GM23338 (cell line): Measurements from ENCODE around the gene ESRP2. TPM values are rescaled to one million over a fixed set of nuclear protein-coding genes. Genes with fewer than 3 reads are reported as not detected.

Experiments used
- ATAC-seq: fragments of 200-7000 bp; cut with Tn5 transposase; 3 replicates; pipeline ENCODE4 v1.9.1; 2020
- DNase-seq: peaks from one replicate; pipeline ENCODE4 v3.0.0-alpha.2; 2015; ENCODE audit warnings: low spot score
- H2AFZ ChIP-seq: fragments of 200-600 bp; sonication (generic); 2 replicates; pipeline ENCODE4 v1.8.0; 2016; ENCODE audit warnings: antibody characterized with exemption, mild to moderate bottlenecking, moderate library complexity
- H3F3A ChIP-seq: fragments of 200-600 bp; sonication (generic); replicated peaks from 2 replicates; pipeline ENCODE4 v1.8.0; 2017; ENCODE audit warnings: antibody characterized with exemption, mixed run types, low read depth
- H3K27ac ChIP-seq: fragments of 200-600 bp; sonication (generic); 2 replicates; pipeline ENCODE4 v1.6.1; 2016; ENCODE audit warnings: low read depth
- H3K27me3 ChIP-seq: fragments of 200-600 bp; sonication (generic); 2 replicates; pipeline ENCODE4 v1.8.0; 2016; ENCODE audit warnings: mild to moderate bottlenecking, mixed run types, moderate library complexity; ENCODE audit not compliant: insufficient read depth
- H3K36me3 ChIP-seq: fragments of 200-600 bp; sonication (generic); 2 replicates; pipeline ENCODE4 v1.8.0; 2016; ENCODE audit warnings: mild to moderate bottlenecking; ENCODE audit not compliant: insufficient read depth
- H3K4me1 ChIP-seq: fragments of 200-600 bp; sonication (generic); 2 replicates; pipeline ENCODE4 v1.8.0; 2016; ENCODE audit warnings: mild to moderate bottlenecking, moderate library complexity; ENCODE audit not compliant: insufficient read depth
- H3K4me2 ChIP-seq: fragments of 200-600 bp; sonication (generic); 2 replicates; pipeline ENCODE4 v1.7.1; 2017; ENCODE audit warnings: mixed run types
- H3K4me3 ChIP-seq: fragments of 200-600 bp; sonication (generic); 2 replicates; pipeline ENCODE4 v1.6.1; 2016; ENCODE audit warnings: mixed run types
- H3K79me2 ChIP-seq: fragments of 200-600 bp; sonication (generic); replicated peaks from 2 replicates; pipeline ENCODE4 v1.8.0; 2017; ENCODE audit warnings: mild to moderate bottlenecking; ENCODE audit not compliant: insufficient read depth
- H3K9me2 ChIP-seq: fragments of 200-600 bp; sonication (generic); 2 replicates; pipeline ENCODE4 v1.8.0; 2017; ENCODE audit not compliant: insufficient read depth
- H4K20me1 ChIP-seq: fragments of 200-600 bp; sonication (generic); replicated peaks from 2 replicates; pipeline ENCODE4 v1.8.0; 2017; ENCODE audit warnings: mild to moderate bottlenecking; ENCODE audit not compliant: insufficient read depth
- H3K27ac Mint-ChIP-seq: 2 replicates; pipeline ENCODE4 v1.8.0; 2020; ENCODE audit warnings: inconsistent platforms, mild to moderate bottlenecking, moderate library complexity, mixed read lengths
- H3K27me3 Mint-ChIP-seq: 3 replicates; pipeline ENCODE4 v1.8.0; 2022; ENCODE audit warnings: low read depth, mild to moderate bottlenecking, moderate library complexity, mixed read lengths, inconsistent platforms; ENCODE audit not compliant: insufficient read depth, poor library complexity
- H3K36me3 Mint-ChIP-seq: 3 replicates; pipeline ENCODE4 v1.8.0; 2021; ENCODE audit warnings: low read depth, mild to moderate bottlenecking, inconsistent platforms, moderate library complexity, mixed read lengths
- H3K4me1 Mint-ChIP-seq: 3 replicates; pipeline ENCODE4 v1.8.0; 2020; ENCODE audit warnings: mild to moderate bottlenecking, inconsistent platforms, mixed read lengths
- H3K4me3 Mint-ChIP-seq: 3 replicates; pipeline ENCODE4 v1.8.0; 2021; ENCODE audit warnings: moderate library complexity, mild to moderate bottlenecking, inconsistent platforms, mixed read lengths
- H3K9me3 Mint-ChIP-seq: 3 replicates; pipeline ENCODE4 v1.8.0; 2020; ENCODE audit warnings: moderate library complexity, mild to moderate bottlenecking, inconsistent platforms, mixed read lengths
- CREB1 ChIP-seq: fragments of 250-450 bp; sonication (Bioruptor Pico); IDR thresholded peaks from 2 replicates; pipeline ENCODE4 v1.5.0; 2020; ENCODE audit warnings: low read depth, mild to moderate bottlenecking, moderate library complexity
- ETS1 ChIP-seq: IDR thresholded peaks from 2 replicates; pipeline ENCODE4 v1.6.1; 2016; ENCODE audit warnings: antibody characterized with exemption
- EZH2 ChIP-seq: fragments of 200-600 bp; sonication (generic); IDR thresholded peaks from one replicate; pipeline ENCODE4 v1.8.0; 2017; ENCODE audit warnings: antibody characterized with exemption, mild to moderate bottlenecking, low read depth; ENCODE audit not compliant: unreplicated experiment
- EZH2phosphoT487 ChIP-seq: fragments of 200-600 bp; sonication (generic); IDR thresholded peaks from one replicate; pipeline ENCODE4 v1.8.1; 2018; ENCODE audit warnings: antibody characterized with exemption; ENCODE audit not compliant: unreplicated experiment
- JUNB ChIP-seq: IDR thresholded peaks from one replicate; pipeline ENCODE4 v1.6.1; 2016; ENCODE audit warnings: antibody characterized with exemption; ENCODE audit not compliant: unreplicated experiment
- NANOG ChIP-seq: IDR thresholded peaks from 2 replicates; pipeline ENCODE4 v1.6.1; 2016; ENCODE audit warnings: antibody characterized with exemption, borderline replicate concordance
- POLR2AphosphoS5 ChIP-seq: IDR thresholded peaks from 2 replicates; pipeline ENCODE4 v1.6.1; 2016; ENCODE audit warnings: antibody characterized with exemption, low read depth
- STAT1 ChIP-seq: IDR thresholded peaks from one replicate; pipeline ENCODE4 v1.6.1; 2016; ENCODE audit warnings: antibody characterized with exemption; ENCODE audit not compliant: unreplicated experiment
- ZNF114 ChIP-seq: fragments of 250-450 bp; sonication (Bioruptor Pico); IDR thresholded peaks from 2 replicates; pipeline ENCODE4 v1.5.0; 2020; ENCODE audit warnings: mild to moderate bottlenecking, moderate library complexity
- ZNF331 ChIP-seq: fragments of 250-450 bp; sonication (Bioruptor Pico); IDR thresholded peaks from 2 replicates; pipeline ENCODE4 v1.5.0; 2020; ENCODE audit warnings: low read depth, mild to moderate bottlenecking, moderate library complexity
- polyA plus RNA-seq: library from polyadenylated mRNA; unstranded; fragments of >200 nt; fragmentation: Nextera tagmentation; extraction: Ambion mirVana; gene quantifications from 2 replicates; pipeline ENCODE4 v1.2.1, GENCODE V29; 2016
- total RNA-seq: library from RNA; depleted of rRNA; stranded (reverse); fragments of >200 nt; shearing (Covaris generic); gene quantifications from 2 replicates; pipeline ENCODE4 v1.2.3, GENCODE V29; 2014
- TF ChIP-seq, protein P1 (sequence below), 2 experiments: fragments of 200-600 bp in 1 of 2; sonication (generic) in 1 of 2; conservative IDR thresholded peaks; 2 replicates each; pipeline versions ENCODE4 v1.5.1 to v1.6.1; 2016 to 2017; ENCODE audit warnings: antibody characterized with exemption in 2 of 2, low read depth in 2 of 2, mild to moderate bottlenecking in 2 of 2, moderate library complexity in 1 of 2
- TF ChIP-seq, protein P2 (sequence below): fragments of 250-450 bp; sonication (Bioruptor Pico); IDR thresholded peaks from 2 replicates; pipeline ENCODE4 v1.5.0; 2020; ENCODE audit warnings: mild to moderate bottlenecking, moderate library complexity
- TF ChIP-seq, protein P3 (sequence below): IDR thresholded peaks from one replicate; pipeline ENCODE4 v1.6.1; 2018; ENCODE audit warnings: antibody characterized with exemption; ENCODE audit not compliant: unreplicated experiment

The ESRP2 gene
- total and polyA plus RNA-seq, 2 experiments from 2014 or later, result 16.2 to 44.0 TPM

- Histone ChIP-seq H3F3A (no peaks in the 10 kb centered on the region), H3K9me2 (no peaks in the 10 kb centered on the region), H3K27ac (no peak overlapping the region), H2AFZ (no peak overlapping the region), H3K79me2 (no peaks in the 10 kb centered on the region), H3K36me3 (no peaks in the 10 kb centered on the region), H3K4me3 (no peak overlapping the region), H3K4me2 (no peak overlapping the region), H4K20me1 (no peaks in the 10 kb centered on the region), H3K27me3 (no peaks in the 10 kb centered on the region), H3K4me1 (no peaks in the 10 kb centered on the region)
- Mint-ChIP-seq H3K36me3 (peaks cover 2% of the 10 kb centered on the region; the same call in 1 of the 3 replicates), H3K27ac (no peak overlapping the region), H3K4me3 (no peak overlapping the region), H3K4me1 (no peaks in the 10 kb centered on the region), H3K27me3 (peaks cover 6% of the 10 kb centered on the region), H3K9me3 (no peaks in the 10 kb centered on the region)
- ATAC-seq (no peak), DNase-seq (no peak)
- TF ChIP-seq, protein P1, sequence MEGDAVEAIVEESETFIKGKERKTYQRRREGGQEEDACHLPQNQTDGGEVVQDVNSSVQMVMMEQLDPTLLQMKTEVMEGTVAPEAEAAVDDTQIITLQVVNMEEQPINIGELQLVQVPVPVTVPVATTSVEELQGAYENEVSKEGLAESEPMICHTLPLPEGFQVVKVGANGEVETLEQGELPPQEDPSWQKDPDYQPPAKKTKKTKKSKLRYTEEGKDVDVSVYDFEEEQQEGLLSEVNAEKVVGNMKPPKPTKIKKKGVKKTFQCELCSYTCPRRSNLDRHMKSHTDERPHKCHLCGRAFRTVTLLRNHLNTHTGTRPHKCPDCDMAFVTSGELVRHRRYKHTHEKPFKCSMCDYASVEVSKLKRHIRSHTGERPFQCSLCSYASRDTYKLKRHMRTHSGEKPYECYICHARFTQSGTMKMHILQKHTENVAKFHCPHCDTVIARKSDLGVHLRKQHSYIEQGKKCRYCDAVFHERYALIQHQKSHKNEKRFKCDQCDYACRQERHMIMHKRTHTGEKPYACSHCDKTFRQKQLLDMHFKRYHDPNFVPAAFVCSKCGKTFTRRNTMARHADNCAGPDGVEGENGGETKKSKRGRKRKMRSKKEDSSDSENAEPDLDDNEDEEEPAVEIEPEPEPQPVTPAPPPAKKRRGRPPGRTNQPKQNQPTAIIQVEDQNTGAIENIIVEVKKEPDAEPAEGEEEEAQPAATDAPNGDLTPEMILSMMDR (conservative IDR thresholded peaks at IDR 0.05; ENCODE audit: low read depth in 2 of 2), result no peak
- no peak for TF ChIP-seq JUNB
- TF ChIP-seq ZNF331 (CRISPR knock-in tag), result no peak
- TF ChIP-seq EZH2, result no peak
- no peak for TF ChIP-seq NANOG
- no peak for TF ChIP-seq POLR2AphosphoS5
- TF ChIP-seq, protein P2, sequence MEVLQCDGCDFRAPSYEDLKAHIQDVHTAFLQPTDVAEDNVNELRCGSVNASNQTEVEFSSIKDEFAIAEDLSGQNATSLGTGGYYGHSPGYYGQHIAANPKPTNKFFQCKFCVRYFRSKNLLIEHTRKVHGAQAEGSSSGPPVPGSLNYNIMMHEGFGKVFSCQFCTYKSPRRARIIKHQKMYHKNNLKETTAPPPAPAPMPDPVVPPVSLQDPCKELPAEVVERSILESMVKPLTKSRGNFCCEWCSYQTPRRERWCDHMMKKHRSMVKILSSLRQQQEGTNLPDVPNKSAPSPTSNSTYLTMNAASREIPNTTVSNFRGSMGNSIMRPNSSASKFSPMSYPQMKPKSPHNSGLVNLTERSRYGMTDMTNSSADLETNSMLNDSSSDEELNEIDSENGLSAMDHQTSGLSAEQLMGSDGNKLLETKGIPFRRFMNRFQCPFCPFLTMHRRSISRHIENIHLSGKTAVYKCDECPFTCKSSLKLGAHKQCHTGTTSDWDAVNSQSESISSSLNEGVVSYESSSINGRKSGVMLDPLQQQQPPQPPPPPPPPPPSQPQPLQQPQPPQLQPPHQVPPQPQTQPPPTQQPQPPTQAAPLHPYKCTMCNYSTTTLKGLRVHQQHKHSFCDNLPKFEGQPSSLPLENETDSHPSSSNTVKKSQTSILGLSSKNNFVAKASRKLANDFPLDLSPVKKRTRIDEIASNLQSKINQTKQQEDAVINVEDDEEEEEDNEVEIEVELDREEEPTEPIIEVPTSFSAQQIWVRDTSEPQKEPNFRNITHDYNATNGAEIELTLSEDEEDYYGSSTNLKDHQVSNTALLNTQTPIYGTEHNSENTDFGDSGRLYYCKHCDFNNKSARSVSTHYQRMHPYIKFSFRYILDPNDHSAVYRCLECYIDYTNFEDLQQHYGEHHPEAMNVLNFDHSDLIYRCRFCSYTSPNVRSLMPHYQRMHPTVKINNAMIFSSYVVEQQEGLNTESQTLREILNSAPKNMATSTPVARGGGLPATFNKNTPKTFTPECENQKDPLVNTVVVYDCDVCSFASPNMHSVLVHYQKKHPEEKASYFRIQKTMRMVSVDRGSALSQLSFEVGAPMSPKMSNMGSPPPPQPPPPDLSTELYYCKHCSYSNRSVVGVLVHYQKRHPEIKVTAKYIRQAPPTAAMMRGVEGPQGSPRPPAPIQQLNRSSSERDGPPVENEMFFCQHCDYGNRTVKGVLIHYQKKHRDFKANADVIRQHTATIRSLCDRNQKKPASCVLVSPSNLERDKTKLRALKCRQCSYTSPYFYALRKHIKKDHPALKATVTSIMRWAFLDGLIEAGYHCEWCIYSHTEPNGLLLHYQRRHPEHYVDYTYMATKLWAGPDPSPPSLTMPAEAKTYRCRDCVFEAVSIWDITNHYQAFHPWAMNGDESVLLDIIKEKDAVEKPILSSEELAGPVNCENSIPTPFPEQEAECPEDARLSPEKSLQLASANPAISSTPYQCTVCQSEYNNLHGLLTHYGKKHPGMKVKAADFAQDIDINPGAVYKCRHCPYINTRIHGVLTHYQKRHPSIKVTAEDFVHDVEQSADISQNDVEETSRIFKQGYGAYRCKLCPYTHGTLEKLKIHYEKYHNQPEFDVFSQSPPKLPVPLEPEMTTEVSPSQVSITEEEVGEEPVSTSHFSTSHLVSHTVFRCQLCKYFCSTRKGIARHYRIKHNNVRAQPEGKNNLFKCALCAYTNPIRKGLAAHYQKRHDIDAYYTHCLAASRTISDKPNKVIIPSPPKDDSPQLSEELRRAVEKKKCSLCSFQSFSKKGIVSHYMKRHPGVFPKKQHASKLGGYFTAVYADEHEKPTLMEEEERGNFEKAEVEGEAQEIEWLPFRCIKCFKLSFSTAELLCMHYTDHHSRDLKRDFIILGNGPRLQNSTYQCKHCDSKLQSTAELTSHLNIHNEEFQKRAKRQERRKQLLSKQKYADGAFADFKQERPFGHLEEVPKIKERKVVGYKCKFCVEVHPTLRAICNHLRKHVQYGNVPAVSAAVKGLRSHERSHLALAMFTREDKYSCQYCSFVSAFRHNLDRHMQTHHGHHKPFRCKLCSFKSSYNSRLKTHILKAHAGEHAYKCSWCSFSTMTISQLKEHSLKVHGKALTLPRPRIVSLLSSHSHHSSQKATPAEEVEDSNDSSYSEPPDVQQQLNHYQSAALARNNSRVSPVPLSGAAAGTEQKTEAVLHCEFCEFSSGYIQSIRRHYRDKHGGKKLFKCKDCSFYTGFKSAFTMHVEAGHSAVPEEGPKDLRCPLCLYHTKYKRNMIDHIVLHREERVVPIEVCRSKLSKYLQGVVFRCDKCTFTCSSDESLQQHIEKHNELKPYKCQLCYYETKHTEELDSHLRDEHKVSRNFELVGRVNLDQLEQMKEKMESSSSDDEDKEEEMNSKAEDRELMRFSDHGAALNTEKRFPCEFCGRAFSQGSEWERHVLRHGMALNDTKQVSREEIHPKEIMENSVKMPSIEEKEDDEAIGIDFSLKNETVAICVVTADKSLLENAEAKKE (CRISPR knock-in tag), result no peak
- TF ChIP-seq EZH2phosphoT487, result no peak
- TF ChIP-seq, protein P3, sequence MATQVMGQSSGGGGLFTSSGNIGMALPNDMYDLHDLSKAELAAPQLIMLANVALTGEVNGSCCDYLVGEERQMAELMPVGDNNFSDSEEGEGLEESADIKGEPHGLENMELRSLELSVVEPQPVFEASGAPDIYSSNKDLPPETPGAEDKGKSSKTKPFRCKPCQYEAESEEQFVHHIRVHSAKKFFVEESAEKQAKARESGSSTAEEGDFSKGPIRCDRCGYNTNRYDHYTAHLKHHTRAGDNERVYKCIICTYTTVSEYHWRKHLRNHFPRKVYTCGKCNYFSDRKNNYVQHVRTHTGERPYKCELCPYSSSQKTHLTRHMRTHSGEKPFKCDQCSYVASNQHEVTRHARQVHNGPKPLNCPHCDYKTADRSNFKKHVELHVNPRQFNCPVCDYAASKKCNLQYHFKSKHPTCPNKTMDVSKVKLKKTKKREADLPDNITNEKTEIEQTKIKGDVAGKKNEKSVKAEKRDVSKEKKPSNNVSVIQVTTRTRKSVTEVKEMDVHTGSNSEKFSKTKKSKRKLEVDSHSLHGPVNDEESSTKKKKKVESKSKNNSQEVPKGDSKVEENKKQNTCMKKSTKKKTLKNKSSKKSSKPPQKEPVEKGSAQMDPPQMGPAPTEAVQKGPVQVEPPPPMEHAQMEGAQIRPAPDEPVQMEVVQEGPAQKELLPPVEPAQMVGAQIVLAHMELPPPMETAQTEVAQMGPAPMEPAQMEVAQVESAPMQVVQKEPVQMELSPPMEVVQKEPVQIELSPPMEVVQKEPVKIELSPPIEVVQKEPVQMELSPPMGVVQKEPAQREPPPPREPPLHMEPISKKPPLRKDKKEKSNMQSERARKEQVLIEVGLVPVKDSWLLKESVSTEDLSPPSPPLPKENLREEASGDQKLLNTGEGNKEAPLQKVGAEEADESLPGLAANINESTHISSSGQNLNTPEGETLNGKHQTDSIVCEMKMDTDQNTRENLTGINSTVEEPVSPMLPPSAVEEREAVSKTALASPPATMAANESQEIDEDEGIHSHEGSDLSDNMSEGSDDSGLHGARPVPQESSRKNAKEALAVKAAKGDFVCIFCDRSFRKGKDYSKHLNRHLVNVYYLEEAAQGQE, result no peak
- TF ChIP-seq STAT1, result no peak
- TF ChIP-seq CREB1, result no peak
- TF ChIP-seq ETS1, result no peak
- no peak for TF ChIP-seq ZNF114 (CRISPR knock-in tag)
Measured at GRCh38 chr16:68251832-68252231, 15.9 kb upstream of the ESRP2 start.
